NB4 (cell line): ENCODE measurements around the gene NOL6.

ENCODE experiments used
- DNase-seq: peaks from one replicate; pipeline ENCODE4 v3.0.0; 2010; ENCODE audit warnings: low read depth
- H3K4me3 ChIP-seq: one replicate; pipeline ENCODE4 v1.5.1; 2011; ENCODE audit warnings: mild to moderate bottlenecking, low read depth, low read length, moderate library complexity
- MAX ChIP-seq: IDR thresholded peaks from 2 replicates; pipeline ENCODE4 v1.6.1; 2011; ENCODE audit warnings: low read depth, low read length
- MYC ChIP-seq: IDR thresholded peaks from 2 replicates; pipeline ENCODE4 v1.6.1; 2011; ENCODE audit warnings: low read depth, low read length
- POLR2A ChIP-seq: IDR thresholded peaks from 2 replicates; pipeline ENCODE4 v1.6.1; 2011; ENCODE audit warnings: mild to moderate bottlenecking; ENCODE audit not compliant: insufficient read length; ENCODE audit errors: extremely low read depth
- TF ChIP-seq, protein P1 (sequence below): IDR thresholded peaks from one replicate; pipeline ENCODE4 v1.5.1; 2012; ENCODE audit warnings: low read depth, low read length

NOL6 gene

GRCh38 chr9:33440609-33441008, 33.1 kb downstream of the NOL6 start:
- TF ChIP-seq POLR2A = no peak
- no peak for TF ChIP-seq MAX
- TF ChIP-seq, protein P1, sequence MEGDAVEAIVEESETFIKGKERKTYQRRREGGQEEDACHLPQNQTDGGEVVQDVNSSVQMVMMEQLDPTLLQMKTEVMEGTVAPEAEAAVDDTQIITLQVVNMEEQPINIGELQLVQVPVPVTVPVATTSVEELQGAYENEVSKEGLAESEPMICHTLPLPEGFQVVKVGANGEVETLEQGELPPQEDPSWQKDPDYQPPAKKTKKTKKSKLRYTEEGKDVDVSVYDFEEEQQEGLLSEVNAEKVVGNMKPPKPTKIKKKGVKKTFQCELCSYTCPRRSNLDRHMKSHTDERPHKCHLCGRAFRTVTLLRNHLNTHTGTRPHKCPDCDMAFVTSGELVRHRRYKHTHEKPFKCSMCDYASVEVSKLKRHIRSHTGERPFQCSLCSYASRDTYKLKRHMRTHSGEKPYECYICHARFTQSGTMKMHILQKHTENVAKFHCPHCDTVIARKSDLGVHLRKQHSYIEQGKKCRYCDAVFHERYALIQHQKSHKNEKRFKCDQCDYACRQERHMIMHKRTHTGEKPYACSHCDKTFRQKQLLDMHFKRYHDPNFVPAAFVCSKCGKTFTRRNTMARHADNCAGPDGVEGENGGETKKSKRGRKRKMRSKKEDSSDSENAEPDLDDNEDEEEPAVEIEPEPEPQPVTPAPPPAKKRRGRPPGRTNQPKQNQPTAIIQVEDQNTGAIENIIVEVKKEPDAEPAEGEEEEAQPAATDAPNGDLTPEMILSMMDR = no peak
- TF ChIP-seq MYC = no peak
- no peak overlapping the region for H3K4me3 ChIP-seq
- DNase-seq = no peak

DNA sequence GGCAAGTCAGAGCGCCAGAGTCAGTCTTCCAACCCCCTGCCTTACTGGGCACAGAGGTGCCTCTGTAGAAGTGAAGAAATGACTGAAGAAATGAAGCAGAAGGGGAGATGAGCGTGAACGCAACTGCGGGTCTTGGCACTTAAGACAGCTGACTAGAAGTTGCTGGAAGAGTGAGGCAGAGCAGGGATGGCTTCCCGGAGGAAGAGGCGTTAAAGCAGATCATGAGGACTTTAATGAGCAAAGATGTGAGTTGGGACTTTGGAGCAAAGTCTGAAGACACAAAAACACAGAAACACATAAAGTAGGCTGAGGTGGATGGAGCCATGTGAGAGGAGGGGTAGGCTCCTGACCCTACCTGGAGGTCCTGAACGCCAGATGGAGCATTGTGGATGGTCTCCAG, 33.5 kb downstream of the NOL6 start:
- no peak overlapping the region for H3K4me3 ChIP-seq
- TF ChIP-seq, protein P1 = no peak
- TF ChIP-seq MAX (no peak), MYC (no peak), POLR2A (no peak)
- no peak for DNase-seq

GRCh38 chr9:33439731-33440130, 34.0 kb downstream of the NOL6 start:
- DNase-seq = no peak
- TF ChIP-seq MAX (no peak), POLR2A (no peak), MYC (no peak)
- TF ChIP-seq, protein P1 = no peak

GRCh38 chr9:33438926-33439680, 34.6 kb downstream of the NOL6 start:
- H3K4me3 ChIP-seq = no peak overlapping the region
- DNase-seq = no peak
- no peak for TF ChIP-seq MAX
- no peak for TF ChIP-seq MYC
- TF ChIP-seq, protein P1 = no peak
- TF ChIP-seq POLR2A = no peak

More at GRCh38 chr9:33439731-33440130, 34.0 kb downstream of the NOL6 start:
- H3K4me3 ChIP-seq = no peak overlapping the region

- TF ChIP-seq MYC (no peak), MAX (no peak), POLR2A (no peak)
- TF ChIP-seq, protein P1 = no peak
- H3K4me3 ChIP-seq = no peak overlapping the region
- DNase-seq = peak; percentile 52
Observed at GRCh38 chr9:33437898-33438297, 35.8 kb downstream of the NOL6 start.
